Keratinocyte (primary cell): ENCODE results near the gene VCL. TPM values are rescaled to one million over a fixed set of nuclear protein-coding genes. Genes with fewer than 3 reads are reported as not detected.

ENCODE experiments used
- DNase-seq: peaks from one replicate; pipeline ENCODE4 v3.0.0-alpha.2; 2011; ENCODE audit warnings: low read depth, missing footprints, low spot score
- FAIRE-seq: peaks from 2 replicates; lab custom pipeline; 2011; peaks lifted over from hg19 to GRCh38; lab: Jason Lieb, UNC
- H2AFZ ChIP-seq: 2 replicates; pipeline ENCODE4 v1.6.0; 2012; ENCODE audit warnings: low read length, control low read depth, inconsistent platforms; ENCODE audit not compliant: control insufficient read depth
- H3K27ac ChIP-seq: 2 replicates; pipeline ENCODE4 v1.5.1; 2011; ENCODE audit warnings: low read length; ENCODE audit not compliant: control insufficient read depth, insufficient read depth
- H3K27me3 ChIP-seq: 3 replicates; pipeline ENCODE4 v1.6.0; 2011; ENCODE audit warnings: low read length; ENCODE audit not compliant: control insufficient read depth, insufficient read depth; ENCODE audit errors: extremely low read depth
- H3K36me3 ChIP-seq, 2 experiments: 2 replicates in 1 of 2; 3 replicates in 1 of 2; pipeline ENCODE4 v1.5.1; 2011; ENCODE audit warnings: low read length in 2 of 2, mild to moderate bottlenecking in 1 of 2; ENCODE audit not compliant: control insufficient read depth in 2 of 2, insufficient read depth in 2 of 2; ENCODE audit errors: extremely low read depth in 1 of 2
- H3K4me1 ChIP-seq: 3 replicates; pipeline ENCODE4 v1.5.1; 2011; ENCODE audit warnings: low read length; ENCODE audit not compliant: control insufficient read depth, insufficient read depth; ENCODE audit errors: extremely low read depth
- H3K4me2 ChIP-seq: 3 replicates; pipeline ENCODE4 v1.6.0; 2011; ENCODE audit warnings: low read depth, low read length; ENCODE audit not compliant: control insufficient read depth, insufficient read depth; ENCODE audit errors: extremely low read depth
- H3K4me3 ChIP-seq, 3 experiments: fragments of 200-600 bp in 1 of 3; sonication (generic) in 1 of 3; 2 replicates in 2 of 3; 3 replicates in 1 of 3; pipeline ENCODE4 v1.5.1; 2011 to 2016; ENCODE audit warnings: low read length in 3 of 3, mild to moderate bottlenecking in 3 of 3, control low read depth in 2 of 3, inconsistent platforms in 1 of 3, low read depth in 1 of 3, mixed read lengths in 1 of 3, mixed run types in 1 of 3, moderate library complexity in 1 of 3; ENCODE audit not compliant: control insufficient read depth in 2 of 3, insufficient read depth in 2 of 3; ENCODE audit errors: extremely low read depth in 1 of 3
- H3K79me2 ChIP-seq: 2 replicates; pipeline ENCODE4 v1.6.0; 2012; ENCODE audit warnings: low read length; ENCODE audit not compliant: control insufficient read depth, insufficient read depth
- H3K9ac ChIP-seq: 3 replicates; pipeline ENCODE4 v1.6.0; 2011; ENCODE audit warnings: low read length; ENCODE audit not compliant: control insufficient read depth, insufficient read depth; ENCODE audit errors: extremely low read depth
- H3K9me1 ChIP-seq: 3 replicates; pipeline ENCODE4 v1.6.0; 2011; ENCODE audit warnings: low read length; ENCODE audit not compliant: control insufficient read depth, insufficient read depth; ENCODE audit errors: extremely low read depth
- H3K9me3 ChIP-seq: 2 replicates; pipeline ENCODE4 v1.5.1; 2012; ENCODE audit warnings: low read depth, low read length; ENCODE audit not compliant: control insufficient read depth
- H4K20me1 ChIP-seq: 3 replicates; pipeline ENCODE4 v1.6.0; 2011; ENCODE audit warnings: low read length; ENCODE audit not compliant: control insufficient read depth, insufficient read depth; ENCODE audit errors: extremely low read depth
- CTCF ChIP-seq, 3 experiments: IDR thresholded peaks in 1 of 3; conservative IDR thresholded peaks in 1 of 3; optimal IDR thresholded peaks in 1 of 3; 2 replicates in 2 of 3; 3 replicates in 1 of 3; pipeline versions ENCODE3 to v1.5.1; 2011; ENCODE audit warnings: low read length in 3 of 3, mild to moderate bottlenecking in 3 of 3, moderate library complexity in 2 of 3, control low read depth in 1 of 3, inconsistent platforms in 1 of 3; ENCODE audit not compliant: insufficient read depth in 2 of 3; ENCODE audit errors: extremely low read depth in 1 of 3
- EZH2 ChIP-seq: IDR thresholded peaks from one replicate; pipeline ENCODE4 v1.6.1; 2012; ENCODE audit warnings: inconsistent platforms, mild to moderate bottlenecking, low read length, moderate library complexity
- dilution Hi-C: fragments of 300-500 bp; cut with MboI; formaldehyde crosslinking; loops from one replicate; pipeline ENCODE4 v1.7.0; 2020; ENCODE audit warnings: low sequenced_read_pairs; ENCODE audit not compliant: extremely low pct_ligation_motif_present
- polyA plus RNA-seq, 5 experiments: library from polyadenylated mRNA; depleted of rRNA in 3 of 5; stranded (reverse) in 3 of 5; stranded (forward) in 1 of 5; unstranded in 1 of 5; fragments of >200 nt; gene quantifications; 1 replicate in 1 of 5; 2 replicates in 3 of 5; 3 replicates in 1 of 5; pipeline versions ENCODE4 v1.2.1 to v1.2.3, GENCODE V29; 2011 to 2012; ENCODE audit warnings: missing spikeins in 2 of 5, low read depth in 1 of 5, low replicate concordance in 1 of 5

Gene VCL
- polyA plus RNA-seq, 1 donor (not counting 4 experiments of a cell fraction or from before 2014, with no cell fraction given): 102 TPM

DNA sequence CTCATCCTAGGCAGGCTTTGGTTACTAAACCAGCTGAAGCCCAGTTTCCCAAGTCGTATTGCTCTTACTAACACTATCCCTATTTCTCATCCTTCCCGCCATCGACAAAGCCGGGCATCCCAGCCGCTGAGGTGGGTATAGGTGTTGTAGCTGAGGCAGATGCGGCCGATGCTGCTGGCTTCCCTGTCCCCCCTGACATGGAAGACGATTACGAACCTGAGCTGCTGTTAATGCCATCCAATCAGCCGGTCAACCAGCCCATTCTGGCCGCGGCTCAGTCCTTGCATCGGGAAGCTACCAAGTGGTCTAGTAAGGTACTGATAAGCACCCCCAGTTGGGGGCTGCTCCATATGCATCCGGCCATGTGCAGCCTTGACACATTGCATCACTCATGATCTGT, 113.9 kb downstream of the VCL start:
- Histone ChIP-seq H3K36me3 (peaks cover 58 to 70% of the 10 kb centered on the region in 2 experiments), H3K79me2 (no peaks in the 10 kb centered on the region), H3K9ac (no peak overlapping the region), H3K27me3 (no peaks in the 10 kb centered on the region), H3K4me1 (peaks cover 17% of the 10 kb centered on the region), H4K20me1 (peaks cover 6% of the 10 kb centered on the region), H3K9me1 (no peaks in the 10 kb centered on the region), H3K4me2 (no peak overlapping the region), H2AFZ (no peak overlapping the region), H3K9me3 (no peaks in the 10 kb centered on the region), H3K4me3 (no peak overlapping the region), H3K27ac (no peak overlapping the region)
- dilution Hi-C loops: no loop called here
- FAIRE-seq (no peak), DNase-seq (no peak)
- TF ChIP-seq CTCF (optimal IDR thresholded peaks at IDR 0.05 in 1 of 3, IDR thresholded peaks at IDR 0.05 in 1 of 3, conservative IDR thresholded peaks at IDR 0.05 in 1 of 3; ENCODE audit: extremely low read depth in 1 of 3, insufficient read depth in 2 of 3, low read length in 3 of 3): no peak
- TF ChIP-seq EZH2: no peak

- no peaks in the 10 kb centered on the region for H3K9me3 ChIP-seq
- no peak overlapping the region for H3K4me3 ChIP-seq
- no peak overlapping the region for H3K27ac ChIP-seq
- FAIRE-seq: no peak
- H3K79me2 ChIP-seq: no peaks in the 10 kb centered on the region
- TF ChIP-seq CTCF (optimal IDR thresholded peaks at IDR 0.05 in 1 of 3, IDR thresholded peaks at IDR 0.05 in 1 of 3, conservative IDR thresholded peaks at IDR 0.05 in 1 of 3; ENCODE audit: extremely low read depth in 1 of 3, insufficient read depth in 2 of 3, low read length in 3 of 3): no peak
- TF ChIP-seq EZH2: no peak
- dilution Hi-C loops: no loop called here
- DNase-seq: no peak
- peaks cover 18% of the 10 kb centered on the region for H3K4me1 ChIP-seq
- H3K27me3 ChIP-seq: no peaks in the 10 kb centered on the region
- peaks cover 6% of the 10 kb centered on the region for H4K20me1 ChIP-seq
- no peaks in the 10 kb centered on the region for H3K9me1 ChIP-seq
- no peak overlapping the region for H3K9ac ChIP-seq
- H3K36me3 ChIP-seq: peaks cover 57 to 61% of the 10 kb centered on the region in 2 experiments
- peak overlapping the region; percentile 25 for H3K4me2 ChIP-seq
- H2AFZ ChIP-seq: no peak overlapping the region
These were observed 115.6 kb downstream of the VCL start for GRCh38 chr10:74113546-74113945.
